ENCODE measurements around the gene RNF8. TPM values are rescaled to one million over a fixed set of nuclear protein-coding genes. Genes with fewer than 3 reads are reported as not detected.

RNF8 gene
- total and polyA plus RNA-seq, 2 of the 4 experiments (the other 2 are of a cell fraction) = 16.5 to 17.9 TPM

- Histone ChIP-seq H2AK9ac (replicated peaks; ENCODE audit: low read depth, low read length, poor library complexity) (no peak overlapping the region), H2AFZ (replicated peaks; ENCODE audit: low read length, poor library complexity) (no peak overlapping the region), H3K79me1 (ENCODE audit: low read depth in 1 of 2, low read length in 2 of 2) (peaks cover 38 to 39% of the 10 kb centered on the region in 2 experiments), H4K20me1 (ENCODE audit: insufficient read depth, low read length) (peaks cover 4% of the 10 kb centered on the region; the same call in 1 of the 2 replicates), H3K27ac (ENCODE audit: insufficient read depth, low read length) (no peak overlapping the region), H3K4me2 (ENCODE audit: low read depth, low read length) (no peak overlapping the region), H2BK20ac (ENCODE audit: low read depth, low read length) (no peak overlapping the region), H3K14ac (replicated peaks; ENCODE audit: low read depth, low read length) (no peak overlapping the region), H3K9me1 (ENCODE audit: insufficient read depth, low read length) (peaks cover 2% of the 10 kb centered on the region; the same call in 1 of the 2 replicates), H3K4ac (ENCODE audit: low read depth, low read length) (no peak overlapping the region), H3K56ac (ENCODE audit: extremely low read depth, insufficient read depth, low read length) (no peak overlapping the region), H3K4me1 (ENCODE audit: control insufficient read depth, insufficient read depth, low read length) (no peaks in the 10 kb centered on the region), H4K8ac (ENCODE audit: low read depth in 2 of 2, low read length in 2 of 2) (no peak overlapping the region), H3K36me3 (ENCODE audit: control insufficient read depth, insufficient read depth, low read length) (peaks cover 20% of the 10 kb centered on the region), H3K4me3 (ENCODE audit: insufficient read depth, low read depth, low read length) (no peak overlapping the region), H2BK15ac (ENCODE audit: low read depth, low read length) (no peak overlapping the region), H3K9me3 (ENCODE audit: control insufficient read depth, insufficient read depth, low read length) (no peaks in the 10 kb centered on the region), H2BK120ac (ENCODE audit: low read depth, low read length) (no peak overlapping the region), H2AK5ac (ENCODE audit: low read depth, low read length) (no peak overlapping the region), H3K9ac (ENCODE audit: low read depth, low read length) (no peak overlapping the region), H4K5ac (ENCODE audit: low read depth, low read length) (no peak overlapping the region), H3K27me3 (ENCODE audit: control insufficient read depth, insufficient read depth, low read length) (no peaks in the 10 kb centered on the region), H2BK5ac (ENCODE audit: low read depth, low read length, poor library complexity, severe bottlenecking) (no peak overlapping the region), H4K91ac (ENCODE audit: insufficient read depth, low read depth, low read length) (no peak overlapping the region), H3K23ac (ENCODE audit: low read depth, low read length) (no peak overlapping the region), H3K18ac (ENCODE audit: low read depth, low read length) (no peak overlapping the region)
- in situ Hi-C loops (cut with MboI; ENCODE audit: low sequenced_read_pairs) = no loop called here
- ChIA-PET CTCF (no interaction called here), POLR2A (ENCODE audit: unreplicated experiment) (interaction anchor here (0.7 kb wide), 1 partner anchor 117 kb away, joined by 3 read pairs; no protein-coding TSS in a partner anchor)
- no peak for ATAC-seq (ENCODE audit: low read depth)
- TF ChIP-seq MAFK (IDR thresholded peaks at IDR 0.05; ENCODE audit: low read depth, low read length) (no peak), RAD21 (IDR thresholded peaks at IDR 0.05; ENCODE audit: low read length) (no peak), MXI1 (IDR thresholded peaks at IDR 0.05; ENCODE audit: borderline replicate concordance, low read depth, low read length) (no peak), CEBPB (IDR thresholded peaks at IDR 0.05; ENCODE audit: low read depth, low read length) (no peak), ELK1 (IDR thresholded peaks at IDR 0.05; ENCODE audit: borderline replicate concordance, low read depth, low read length) (no peak), POLR2A (IDR thresholded peaks at IDR 0.05; ENCODE audit: low read depth, low read length) (no peak), BHLHE40 (IDR thresholded peaks at IDR 0.05; ENCODE audit: low read depth, low read length) (no peak), SMC3 (IDR thresholded peaks at IDR 0.05; ENCODE audit: low read depth, low read length) (no peak), NFE2L2 (IDR thresholded peaks at IDR 0.05; ENCODE audit: low read depth, low read length) (no peak), RFX5 (IDR thresholded peaks at IDR 0.05; ENCODE audit: low read depth, low read length) (no peak), CTCF (conservative IDR thresholded peaks at IDR 0.05; ENCODE audit: low read depth, low read length) (no peak), RCOR1 (IDR thresholded peaks at IDR 0.05; ENCODE audit: insufficient replicate concordance, low read length) (no peak), FOS (IDR thresholded peaks at IDR 0.05; ENCODE audit: low read depth, low read length) (no peak)
- WGBS, 2 experiments (ENCODE audit: extremely low coverage in 2 of 2, insufficient read length in 1 of 2) = 100% methylated on average over 1 of the region's 6 CpGs; no CpG with 5 or more reads in 1 of the 2 experiments
- dilution Hi-C loops (cut with HindIII; ENCODE audit: low sequenced_read_pairs, unreplicated experiment) = no loop called here
- BruUV-seq (replicated peaks) = no TSS peak
- intact Hi-C loops (cut with micrococcal nuclease) = no loop called here
- no peak for DNase-seq
Measured at GRCh38 chr6:37441651-37442050, 87.9 kb downstream of the RNF8 start.

Measured in IMR-90 (cell line).